HG03064 (cell line): ENCODE data around the gene MRPL20.

Experiments used
- ATAC-seq: cut with Tn5 transposase; IDR thresholded peaks from one replicate; pipeline ENCODE4 v1.9.1; 2021; ENCODE audit warnings: low read depth; ENCODE audit not compliant: unreplicated experiment

The MRPL20 gene

GRCh38 chr1:1366699-1367066 lies 40.4 kb downstream of the MRPL20 start:
- ATAC-seq: no peak

GRCh38 chr1:1365875-1366698 lies 41.0 kb downstream of the MRPL20 start:
- no peak for ATAC-seq

- ATAC-seq: no peak
Measured at GRCh38 chr1:1364266-1364665, 42.8 kb downstream of the MRPL20 start.

GRCh38 chr1:1361982-1362423 lies 45.1 kb downstream of the MRPL20 start:
- ATAC-seq: no peak

- no peak for ATAC-seq
Measured at GRCh38 chr1:1361233-1361981, 45.7 kb downstream of the MRPL20 start.

GRCh38 chr1:1360506-1361169 lies 46.5 kb downstream of the MRPL20 start:
- ATAC-seq: no peak

- ATAC-seq: no peak
Measured at GRCh38 chr1:1359664-1360468, 47.2 kb downstream of the MRPL20 start.

GRCh38 chr1:1359308-1359663 lies 47.8 kb downstream of the MRPL20 start:
- no peak for ATAC-seq

- ATAC-seq: no peak
Measured at GRCh38 chr1:1358433-1359271, 48.4 kb downstream of the MRPL20 start, which contains the start of gene MXRA8. Gene MXRA8, minus strand, starts transcription at chr1:1358555. Its CDS starts 51 bp downstream, at chr1:1358504.

- no peak for ATAC-seq
Measured at GRCh38 chr1:1357871-1358432, 49.1 kb downstream of the MRPL20 start.

- no peak for ATAC-seq
Measured at GRCh38 chr1:1356796-1357401, 50.2 kb downstream of the MRPL20 start.

GRCh38 chr1:1356166-1356795 lies 50.8 kb downstream of the MRPL20 start:
- ATAC-seq: no peak

GRCh38 chr1:1355416-1355815 lies 51.7 kb downstream of the MRPL20 start:
- ATAC-seq: no peak

- ATAC-seq: no peak
Measured at GRCh38 chr1:1354271-1355247, 52.5 kb downstream of the MRPL20 start.

- ATAC-seq: no peak
Measured at GRCh38 chr1:1353389-1354151, 53.5 kb downstream of the MRPL20 start.

- ATAC-seq: no peak
Measured at GRCh38 chr1:1352786-1353388, 54.2 kb downstream of the MRPL20 start.
